GM23248 (cell line): ENCODE data around the gene AIF1. TPM values are rescaled to one million over a fixed set of nuclear protein-coding genes. Genes with fewer than 3 reads are reported as not detected.
"Not testable (repeated sequence)": the region's sequence is repeated elsewhere in the genome, so short reads cannot be mapped to it uniquely, and the experiment has no call there.

Source experiments
- DNase-seq: peaks from one replicate; pipeline ENCODE4 v3.0.0-alpha.2; 2015
- H2AFZ ChIP-seq: fragments of 200-600 bp; sonication (generic); 2 replicates; pipeline ENCODE4 v1.6.1; 2016; ENCODE audit warnings: antibody characterized with exemption
- H3F3A ChIP-seq: fragments of 200-600 bp; sonication (generic); 2 replicates; pipeline ENCODE4 v1.6.1; 2016; ENCODE audit warnings: mild to moderate bottlenecking, antibody characterized with exemption, mixed run types; ENCODE audit not compliant: insufficient read depth
- H3K27ac ChIP-seq: fragments of 200-600 bp; sonication (generic); 2 replicates; pipeline ENCODE4 v1.5.1; 2016; ENCODE audit warnings: mild to moderate bottlenecking
- H3K27me3 ChIP-seq: fragments of 200-600 bp; sonication (generic); replicated peaks from 2 replicates; pipeline ENCODE4 v1.6.1; 2016; ENCODE audit warnings: mild to moderate bottlenecking; ENCODE audit not compliant: insufficient read depth
- H3K36me3 ChIP-seq: fragments of 200-600 bp; sonication (generic); 2 replicates; pipeline ENCODE4 v1.6.1; 2016; ENCODE audit warnings: low read depth, mild to moderate bottlenecking
- H3K4me1 ChIP-seq: fragments of 200-600 bp; sonication (generic); 2 replicates; pipeline ENCODE4 v1.6.1; 2016; ENCODE audit warnings: mild to moderate bottlenecking; ENCODE audit not compliant: insufficient read depth
- H3K4me2 ChIP-seq: fragments of 200-600 bp; sonication (generic); one replicate; pipeline ENCODE4 v1.6.1; 2016; ENCODE audit warnings: mild to moderate bottlenecking; ENCODE audit not compliant: unreplicated experiment
- H3K4me3 ChIP-seq: fragments of 200-600 bp; sonication (generic); 2 replicates; pipeline ENCODE4 v1.5.1; 2016; ENCODE audit warnings: mild to moderate bottlenecking
- H3K79me2 ChIP-seq: fragments of 200-600 bp; sonication (generic); 2 replicates; pipeline ENCODE4 v1.6.1; 2016; ENCODE audit warnings: mild to moderate bottlenecking; ENCODE audit not compliant: insufficient read depth
- H3K9ac ChIP-seq: fragments of 200-600 bp; sonication (generic); 2 replicates; pipeline ENCODE4 v1.6.1; 2016; ENCODE audit warnings: mild to moderate bottlenecking
- H3K9me2 ChIP-seq: fragments of 200-600 bp; sonication (generic); 2 replicates; pipeline ENCODE4 v1.6.1; 2016; ENCODE audit warnings: mixed run types, mild to moderate bottlenecking, moderate library complexity; ENCODE audit not compliant: insufficient read depth
- H3K9me3 ChIP-seq: fragments of 200-600 bp; sonication (generic); one replicate; pipeline ENCODE4 v1.6.1; 2017; ENCODE audit warnings: low read depth
- H4K20me1 ChIP-seq: fragments of 200-600 bp; sonication (generic); 2 replicates; pipeline ENCODE4 v1.6.0; 2016; ENCODE audit not compliant: insufficient read depth
- EZH2 ChIP-seq: fragments of 200-600 bp; sonication (generic); IDR thresholded peaks from 2 replicates; pipeline ENCODE4 v1.6.1; 2018; ENCODE audit warnings: antibody characterized with exemption, mild to moderate bottlenecking; ENCODE audit not compliant: insufficient read depth, poor library complexity, severe bottlenecking
- EZH2phosphoT487 ChIP-seq: fragments of 200-600 bp; sonication (generic); IDR thresholded peaks from 2 replicates; pipeline ENCODE4 v1.6.1; 2018; ENCODE audit warnings: antibody characterized with exemption, moderate library complexity, mild to moderate bottlenecking, low read depth; ENCODE audit not compliant: insufficient read depth
- WGBS, 2 experiments: methylation state at CpG; one replicate each; pipeline ENCODE4 v1.1.6; 2015 to 2017; ENCODE audit warnings: low lambda C conversion rate in 2 of 2, low coverage in 1 of 2; ENCODE audit errors: missing lambda C conversion rate in 2 of 2; 5-methylcytosine and 5-hydroxymethylcytosine counted together
- in situ Hi-C: fragments of 300-500 bp; cut with MboI; formaldehyde crosslinking; loops from 2 replicates; pipeline ENCODE4 v1.15.0; 2020
- polyA plus RNA-seq: library from polyadenylated mRNA; unstranded; fragments of >200 nt; fragmentation: Nextera tagmentation; extraction: Ambion mirVana; gene quantifications from 2 replicates; pipeline ENCODE4 v1.2.1, GENCODE V29; 2016
- total RNA-seq: library from RNA; depleted of rRNA; stranded (reverse); fragments of >200 nt; shearing (Covaris generic); gene quantifications from 2 replicates; pipeline ENCODE4 v1.2.3, GENCODE V29; 2014

The AIF1 gene
- total and polyA plus RNA-seq, 2 experiments from 2014 or later = not detected

DNA sequence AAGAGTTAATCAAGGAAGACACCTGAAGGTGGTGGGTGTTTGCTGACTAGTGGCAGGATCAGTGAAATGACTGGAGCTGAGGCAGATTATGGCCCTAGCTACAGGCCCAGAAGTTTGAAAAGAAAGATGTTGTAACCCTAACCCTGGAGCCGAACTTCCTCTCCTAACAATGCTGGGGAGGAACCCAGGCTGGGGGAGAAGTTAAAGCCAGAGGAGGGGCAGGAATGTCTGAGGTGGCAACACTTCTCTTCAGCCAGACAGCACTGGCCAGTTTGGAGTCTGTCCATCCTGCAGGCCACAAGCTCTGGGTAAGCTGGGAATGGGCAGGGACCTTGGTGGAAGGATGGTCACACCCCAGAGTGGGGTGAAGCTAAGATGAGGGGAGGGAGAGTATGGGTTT is 29.0 kb upstream of the AIF1 start, which contains the start of gene LST1:
Gene LST1, plus strand, starts transcription at position 270 of the 400 bp plus-strand sequence. CDS start 1,023 bp downstream, outside the sequence.
- no peaks in the 10 kb centered on the region for H3F3A ChIP-seq
- H2AFZ ChIP-seq = no peak within 1 kb of the TSS
- H3K4me3 ChIP-seq = no peak within 1 kb of the TSS
- H3K9me2 ChIP-seq = no peaks in the 10 kb centered on the region
- no peak within 1 kb of the TSS for H3K9ac ChIP-seq
- H3K4me2 ChIP-seq = no peak within 1 kb of the TSS
- H3K79me2 ChIP-seq = no peaks in the 10 kb centered on the region
- in situ Hi-C loops = no loop called here
- H3K36me3 ChIP-seq = no peaks in the 10 kb centered on the region
- no peak for DNase-seq
- H3K27me3 ChIP-seq = no peaks in the 10 kb centered on the region
- no peak within 1 kb of the TSS for H3K27ac ChIP-seq
- H3K9me3 ChIP-seq = no peaks in the 10 kb centered on the region
- H3K4me1 ChIP-seq = peaks cover 8% of the 10 kb centered on the region; the same call in 1 of the 2 replicates
- WGBS, 2 experiments = 26 to 56% methylated on average over 1 of the region's 1 CpG
- no peaks in the 10 kb centered on the region for H4K20me1 ChIP-seq
- TF ChIP-seq EZH2phosphoT487 (no peak), EZH2 (no peak)

GRCh38 chr6:31586599-31587281 is 28.3 kb upstream of the AIF1 start:
- peaks cover 5% of the 10 kb centered on the region; the same call in 1 of the 2 replicates for H3K4me1 ChIP-seq
- TF ChIP-seq EZH2 (no peak), EZH2phosphoT487 (no peak)
- no peak overlapping the region for H3K27ac ChIP-seq
- no peak overlapping the region for H3K4me2 ChIP-seq
- no peaks in the 10 kb centered on the region for H3K36me3 ChIP-seq
- H3K9me3 ChIP-seq = no peaks in the 10 kb centered on the region
- in situ Hi-C loops = no loop called here
- no peak overlapping the region for H3K9ac ChIP-seq
- no peak for DNase-seq
- H4K20me1 ChIP-seq = no peaks in the 10 kb centered on the region
- H3K9me2 ChIP-seq = no peaks in the 10 kb centered on the region
- no peaks in the 10 kb centered on the region for H3K27me3 ChIP-seq
- WGBS, 2 experiments = 56 to 63% methylated on average over 9 of the region's 9 CpGs
- no peak overlapping the region for H2AFZ ChIP-seq
- no peak overlapping the region for H3K4me3 ChIP-seq
- no peaks in the 10 kb centered on the region for H3K79me2 ChIP-seq
- no peaks in the 10 kb centered on the region for H3F3A ChIP-seq

- Histone ChIP-seq H3K9me3 (no peaks in the 10 kb centered on the region), H3K27me3 (no peaks in the 10 kb centered on the region), H3K9ac (no peak overlapping the region), H3K9me2 (no peaks in the 10 kb centered on the region), H2AFZ (no peak overlapping the region), H3K4me1 (0 out of 2 replicates have a peak, but pooled peaks cover 4% of the 10 kb centered on the region), H3F3A (no peaks in the 10 kb centered on the region), H3K4me3 (no peak overlapping the region), H3K36me3 (no peaks in the 10 kb centered on the region), H3K27ac (no peak overlapping the region), H3K4me2 (no peak overlapping the region), H4K20me1 (no peaks in the 10 kb centered on the region), H3K79me2 (no peaks in the 10 kb centered on the region)
- in situ Hi-C loops = no loop called here
- WGBS, 2 experiments = 67 to 69% methylated on average over 10 to 12 of the region's 12 CpGs
- no peak for DNase-seq
- TF ChIP-seq EZH2 (no peak), EZH2phosphoT487 (no peak)
These were observed 26.9 kb upstream of the AIF1 start for GRCh38 chr6:31587791-31588777.

GRCh38 chr6:31588871-31589650 is 26.0 kb upstream of the AIF1 start:
- no peaks in the 10 kb centered on the region for H4K20me1 ChIP-seq
- no peak overlapping the region for H3K27ac ChIP-seq
- peak; percentile 50 for DNase-seq
- H3K4me3 ChIP-seq = no peak overlapping the region
- no peaks in the 10 kb centered on the region for H3K36me3 ChIP-seq
- no peaks in the 10 kb centered on the region for H3K27me3 ChIP-seq
- H3K9ac ChIP-seq = no peak overlapping the region
- no peaks in the 10 kb centered on the region for H3K9me3 ChIP-seq
- no peaks in the 10 kb centered on the region for H3F3A ChIP-seq
- H2AFZ ChIP-seq = peak overlapping the region; percentile 86
- 0 out of 2 replicates have a peak, but pooled peaks cover 4% of the 10 kb centered on the region for H3K4me1 ChIP-seq
- TF ChIP-seq EZH2phosphoT487 = no peak
- peak overlapping the region; percentile 20 for H3K4me2 ChIP-seq
- H3K9me2 ChIP-seq = no peaks in the 10 kb centered on the region
- no peaks in the 10 kb centered on the region for H3K79me2 ChIP-seq
- in situ Hi-C loops = no loop called here
- 27 to 35% methylated on average over 9 of the region's 9 CpGs for WGBS, 2 experiments

DNA sequence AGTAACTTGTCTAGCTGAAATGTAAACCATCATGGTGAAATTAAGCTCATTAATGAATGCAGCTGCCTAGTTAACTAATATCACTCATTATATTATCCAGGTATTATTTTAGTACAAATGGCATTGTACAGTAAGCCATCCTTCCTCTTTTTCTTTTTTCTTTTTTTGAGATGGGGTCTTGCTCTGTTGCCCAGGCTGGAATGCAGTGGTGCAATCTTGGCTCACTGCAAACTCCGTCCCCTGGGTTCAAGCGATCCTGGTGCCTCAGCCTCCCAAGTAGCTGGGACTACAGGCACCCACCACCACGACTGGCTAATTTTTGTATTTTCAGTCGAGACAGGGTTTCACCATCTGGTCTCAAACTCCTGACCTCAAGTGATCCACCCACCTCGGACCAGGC is 24.3 kb upstream of the AIF1 start:
- H3K4me3 ChIP-seq, H3K4me1 ChIP-seq, DNase-seq, H3K9me3 ChIP-seq, H3K27me3 ChIP-seq, H3K36me3 ChIP-seq, H3F3A ChIP-seq, H4K20me1 ChIP-seq, H3K9ac ChIP-seq, H3K4me2 ChIP-seq, H3K9me2 ChIP-seq, H2AFZ ChIP-seq, H3K79me2 ChIP-seq, H3K27ac ChIP-seq: not testable (repeated sequence)
- 67 to 68% methylated on average over 5 of the region's 5 CpGs for WGBS, 2 experiments
- in situ Hi-C loops = loop anchor here (10.0 kb wide), 1 partner anchor 96 kb away; the partner anchor contains the start of gene MICB
